Esophagus squamous epithelium (tissue), 4 donors: ENCODE measurements around the gene OPA3.

Source experiments
- POLR2A ChIP-seq, 4 donors: fragments of 450-650 bp; IDR thresholded peaks; one replicate each; pipeline ENCODE4 v1.6.1; 2017; ENCODE audit warnings: antibody characterized with exemption in 4 of 4, mild to moderate bottlenecking in 4 of 4, moderate library complexity in 3 of 4
- TF ChIP-seq, protein P1 (sequence below), 6 experiments: fragments of 450-650 bp in 4 of 6; fragments of 200-600 bp in 2 of 6; sonication (generic) in 2 of 6; IDR thresholded peaks; one replicate each; pipeline ENCODE4 v1.5.1; 2016 to 2019; ENCODE audit warnings: antibody characterized with exemption in 6 of 6, mild to moderate bottlenecking in 4 of 6, moderate library complexity in 4 of 6

DNA sequence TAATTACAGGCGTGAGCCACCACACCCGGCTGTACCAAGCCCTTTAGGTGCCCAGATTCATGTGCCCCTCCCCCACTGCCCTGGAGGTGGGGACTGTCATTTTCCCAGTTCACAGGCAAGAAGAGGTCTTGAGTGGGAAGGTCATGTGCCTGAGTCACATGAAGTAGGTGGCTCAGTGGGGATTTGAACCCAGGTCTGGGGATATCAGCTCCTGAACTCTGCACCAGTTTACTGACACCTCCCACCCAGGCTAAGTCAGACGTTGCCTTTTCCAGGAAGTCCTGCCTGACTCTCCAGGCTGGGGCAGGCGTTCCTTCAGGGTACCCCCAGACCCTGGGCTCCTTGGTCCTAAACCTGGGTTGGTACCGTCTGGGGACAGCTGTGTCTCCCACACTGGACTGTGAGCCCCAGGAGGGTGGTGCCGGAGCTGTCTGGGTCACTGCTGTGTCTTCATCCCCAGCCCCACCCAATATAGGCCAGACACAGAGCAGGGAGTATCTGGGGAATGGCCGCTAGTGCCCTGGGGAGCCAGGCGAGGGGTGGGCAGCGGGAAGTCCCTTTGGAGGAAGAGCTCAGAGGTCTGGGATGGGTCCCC lies 68.7 kb downstream of the OPA3 start:
- TF ChIP-seq, protein P1, sequence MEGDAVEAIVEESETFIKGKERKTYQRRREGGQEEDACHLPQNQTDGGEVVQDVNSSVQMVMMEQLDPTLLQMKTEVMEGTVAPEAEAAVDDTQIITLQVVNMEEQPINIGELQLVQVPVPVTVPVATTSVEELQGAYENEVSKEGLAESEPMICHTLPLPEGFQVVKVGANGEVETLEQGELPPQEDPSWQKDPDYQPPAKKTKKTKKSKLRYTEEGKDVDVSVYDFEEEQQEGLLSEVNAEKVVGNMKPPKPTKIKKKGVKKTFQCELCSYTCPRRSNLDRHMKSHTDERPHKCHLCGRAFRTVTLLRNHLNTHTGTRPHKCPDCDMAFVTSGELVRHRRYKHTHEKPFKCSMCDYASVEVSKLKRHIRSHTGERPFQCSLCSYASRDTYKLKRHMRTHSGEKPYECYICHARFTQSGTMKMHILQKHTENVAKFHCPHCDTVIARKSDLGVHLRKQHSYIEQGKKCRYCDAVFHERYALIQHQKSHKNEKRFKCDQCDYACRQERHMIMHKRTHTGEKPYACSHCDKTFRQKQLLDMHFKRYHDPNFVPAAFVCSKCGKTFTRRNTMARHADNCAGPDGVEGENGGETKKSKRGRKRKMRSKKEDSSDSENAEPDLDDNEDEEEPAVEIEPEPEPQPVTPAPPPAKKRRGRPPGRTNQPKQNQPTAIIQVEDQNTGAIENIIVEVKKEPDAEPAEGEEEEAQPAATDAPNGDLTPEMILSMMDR (IDR thresholded peaks at IDR 0.05), result no peak
- TF ChIP-seq POLR2A (IDR thresholded peaks at IDR 0.05), result no peak
